Gastroesophageal sphincter (tissue), 4 donors: ENCODE results near the gene GHRL. TPM values are rescaled to one million over a fixed set of nuclear protein-coding genes. Genes with fewer than 3 reads are reported as not detected.

Experiments
- ATAC-seq: fragments of 150-250 bp; one replicate; pipeline ENCODE4 v1.9.1; 2016; ENCODE audit warnings: mild to moderate bottlenecking, moderate library complexity
- H3K27ac ChIP-seq, 4 donors: fragments of 200-600 bp; sonication (generic) in 3 of 4; 1 replicate in 3 of 4; 2 replicates in 1 of 4; pipeline ENCODE4 v1.5.1; 2016 to 2019
- H3K27me3 ChIP-seq: fragments of 200-600 bp; sonication (generic); one replicate; pipeline ENCODE4 v1.5.1; 2019
- H3K36me3 ChIP-seq, 2 donors: fragments of 200-600 bp; sonication (generic); one replicate each; pipeline ENCODE4 v1.5.1; 2019; ENCODE audit warnings: control low read depth in 1 of 2
- H3K4me1 ChIP-seq, 3 donors: fragments of 200-600 bp; sonication (generic); 1 replicate in 2 of 3; 2 replicates in 1 of 3; pipeline ENCODE4 v1.5.1; 2016 to 2019; ENCODE audit warnings: control low read depth in 2 of 3
- H3K4me3 ChIP-seq, 2 donors: fragments of 200-600 bp; sonication (generic); one replicate each; pipeline ENCODE4 v1.5.1; 2019; ENCODE audit warnings: mild to moderate bottlenecking in 1 of 2, moderate library complexity in 1 of 2
- H3K9me3 ChIP-seq, 3 donors: fragments of 200-600 bp; sonication (generic); one replicate each; pipeline ENCODE4 v1.5.1; 2017 to 2019; ENCODE audit warnings: control low read depth in 2 of 3
- EP300 ChIP-seq: sonication (generic); formaldehyde crosslinking; IDR thresholded peaks from one replicate; pipeline ENCODE4 v1.6.1; 2017; ENCODE audit warnings: antibody characterized with exemption, mild to moderate bottlenecking
- POLR2A ChIP-seq, 2 donors: fragments of 450-650 bp; IDR thresholded peaks; one replicate each; pipeline ENCODE4 v1.6.1; 2017; ENCODE audit warnings: antibody characterized with exemption in 2 of 2, mild to moderate bottlenecking in 2 of 2, moderate library complexity in 1 of 2
- POLR2AphosphoS5 ChIP-seq: sonication (generic); formaldehyde crosslinking; IDR thresholded peaks from one replicate; pipeline ENCODE4 v1.6.1; 2017; ENCODE audit warnings: antibody characterized with exemption
- WGBS, 2 donors: methylation state at CpG; one replicate each; pipeline ENCODE4 v1.1.5; 2018; ENCODE audit warnings: low coverage in 1 of 2; 5-methylcytosine and 5-hydroxymethylcytosine counted together
- total RNA-seq, 4 donors: library from RNA; depleted of rRNA; stranded (reverse); fragments of >200 nt; gene quantifications; one replicate each; pipeline ENCODE4 v1.1.0, GENCODE V29; 2016
- TF ChIP-seq, protein P1 (sequence below), 4 experiments: fragments of 200-600 bp in 2 of 4; fragments of 450-650 bp in 2 of 4; sonication (generic) in 1 of 4; IDR thresholded peaks; one replicate each; pipeline ENCODE4 v1.5.1; 2017 to 2019; ENCODE audit warnings: antibody characterized with exemption in 4 of 4, mild to moderate bottlenecking in 2 of 4, moderate library complexity in 2 of 4

GHRL gene
- total RNA-seq, 4 donors from 2014 or later: 0.47 to 3.2 TPM; not detected in 2

DNA sequence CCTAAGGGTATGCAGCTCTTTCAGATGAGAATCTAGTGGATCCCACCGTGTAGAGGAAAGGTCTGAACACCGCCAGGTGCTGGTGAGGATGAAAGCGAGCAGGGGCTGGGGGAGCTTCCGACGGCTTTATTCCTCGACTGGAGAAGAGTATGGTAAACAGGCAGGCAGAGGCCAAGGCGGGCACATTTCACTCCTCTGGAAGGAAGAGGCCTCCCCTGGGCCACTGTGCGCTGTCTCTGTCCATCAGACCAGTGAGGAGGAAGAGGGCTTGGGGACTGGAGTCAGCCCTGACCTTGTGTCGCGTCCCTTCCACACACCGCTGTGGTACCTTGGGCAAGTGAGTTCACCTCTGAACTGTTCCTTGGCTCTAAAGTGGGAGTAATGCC, 4.2 kb downstream of the GHRL start:
- Histone ChIP-seq H3K4me3 (no peak overlapping the region), H3K4me1 (no peaks in the 10 kb centered on the region), H3K36me3 (peaks cover 0 to 66% of the 10 kb centered on the region in 2 donors), H3K9me3 (no peaks in the 10 kb centered on the region), H3K27ac (no peak overlapping the region), H3K27me3 (no peaks in the 10 kb centered on the region)
- no peak for ATAC-seq
- 100% methylated on average over 1 of the region's 11 CpGs; no CpG with 5 or more reads in 1 of the 2 donors for WGBS, 2 donors
- no peak for TF ChIP-seq POLR2AphosphoS5
- no peak for TF ChIP-seq EP300
- TF ChIP-seq, protein P1, sequence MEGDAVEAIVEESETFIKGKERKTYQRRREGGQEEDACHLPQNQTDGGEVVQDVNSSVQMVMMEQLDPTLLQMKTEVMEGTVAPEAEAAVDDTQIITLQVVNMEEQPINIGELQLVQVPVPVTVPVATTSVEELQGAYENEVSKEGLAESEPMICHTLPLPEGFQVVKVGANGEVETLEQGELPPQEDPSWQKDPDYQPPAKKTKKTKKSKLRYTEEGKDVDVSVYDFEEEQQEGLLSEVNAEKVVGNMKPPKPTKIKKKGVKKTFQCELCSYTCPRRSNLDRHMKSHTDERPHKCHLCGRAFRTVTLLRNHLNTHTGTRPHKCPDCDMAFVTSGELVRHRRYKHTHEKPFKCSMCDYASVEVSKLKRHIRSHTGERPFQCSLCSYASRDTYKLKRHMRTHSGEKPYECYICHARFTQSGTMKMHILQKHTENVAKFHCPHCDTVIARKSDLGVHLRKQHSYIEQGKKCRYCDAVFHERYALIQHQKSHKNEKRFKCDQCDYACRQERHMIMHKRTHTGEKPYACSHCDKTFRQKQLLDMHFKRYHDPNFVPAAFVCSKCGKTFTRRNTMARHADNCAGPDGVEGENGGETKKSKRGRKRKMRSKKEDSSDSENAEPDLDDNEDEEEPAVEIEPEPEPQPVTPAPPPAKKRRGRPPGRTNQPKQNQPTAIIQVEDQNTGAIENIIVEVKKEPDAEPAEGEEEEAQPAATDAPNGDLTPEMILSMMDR (IDR thresholded peaks at IDR 0.05): no peak
- no peak for TF ChIP-seq POLR2A (IDR thresholded peaks at IDR 0.05)

DNA sequence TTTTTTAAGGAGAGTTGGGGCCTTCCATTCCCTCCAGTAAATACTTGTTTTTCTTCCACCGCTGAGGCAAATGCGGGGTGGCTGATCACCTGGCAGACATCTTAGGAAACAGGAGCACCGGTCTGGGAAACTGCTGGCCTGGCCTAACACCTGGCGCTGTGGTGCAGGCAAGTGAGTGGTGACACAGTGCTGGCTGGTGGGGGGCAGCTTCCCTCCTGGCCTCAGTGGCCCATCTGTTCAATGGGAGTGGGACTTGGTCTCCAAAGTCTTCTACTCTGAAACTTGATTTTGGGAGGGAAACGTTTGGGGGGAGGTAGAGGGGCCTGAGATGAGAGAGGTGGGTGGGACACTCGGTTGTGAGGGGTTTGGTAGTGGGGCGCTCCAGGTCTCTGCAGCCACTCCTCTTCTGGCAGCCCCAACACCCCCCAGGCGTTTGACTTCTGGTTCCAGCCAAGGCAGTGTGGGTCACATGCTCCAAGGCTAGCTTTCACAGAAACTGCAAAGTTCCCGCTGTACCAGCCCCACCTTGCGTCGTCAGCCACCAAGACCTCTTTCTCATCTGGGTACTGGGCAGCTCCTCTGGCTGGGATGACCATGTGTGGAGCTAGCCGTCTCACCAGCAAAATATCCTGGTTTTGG, 4.7 kb downstream of the GHRL start:
- Histone ChIP-seq H3K27me3 (no peaks in the 10 kb centered on the region), H3K4me1 (no peaks in the 10 kb centered on the region), H3K9me3 (no peaks in the 10 kb centered on the region), H3K36me3 (peaks cover 0 to 69% of the 10 kb centered on the region in 2 donors), H3K27ac (no peak overlapping the region), H3K4me3 (no peak overlapping the region)
- TF ChIP-seq EP300 (no peak), POLR2A (IDR thresholded peaks at IDR 0.05) (no peak), POLR2AphosphoS5 (no peak)
- TF ChIP-seq, protein P1 (IDR thresholded peaks at IDR 0.05): no peak
- ATAC-seq: no peak
- 81 to 82% methylated on average over 4 to 6 of the region's 12 CpGs for WGBS, 2 donors

DNA sequence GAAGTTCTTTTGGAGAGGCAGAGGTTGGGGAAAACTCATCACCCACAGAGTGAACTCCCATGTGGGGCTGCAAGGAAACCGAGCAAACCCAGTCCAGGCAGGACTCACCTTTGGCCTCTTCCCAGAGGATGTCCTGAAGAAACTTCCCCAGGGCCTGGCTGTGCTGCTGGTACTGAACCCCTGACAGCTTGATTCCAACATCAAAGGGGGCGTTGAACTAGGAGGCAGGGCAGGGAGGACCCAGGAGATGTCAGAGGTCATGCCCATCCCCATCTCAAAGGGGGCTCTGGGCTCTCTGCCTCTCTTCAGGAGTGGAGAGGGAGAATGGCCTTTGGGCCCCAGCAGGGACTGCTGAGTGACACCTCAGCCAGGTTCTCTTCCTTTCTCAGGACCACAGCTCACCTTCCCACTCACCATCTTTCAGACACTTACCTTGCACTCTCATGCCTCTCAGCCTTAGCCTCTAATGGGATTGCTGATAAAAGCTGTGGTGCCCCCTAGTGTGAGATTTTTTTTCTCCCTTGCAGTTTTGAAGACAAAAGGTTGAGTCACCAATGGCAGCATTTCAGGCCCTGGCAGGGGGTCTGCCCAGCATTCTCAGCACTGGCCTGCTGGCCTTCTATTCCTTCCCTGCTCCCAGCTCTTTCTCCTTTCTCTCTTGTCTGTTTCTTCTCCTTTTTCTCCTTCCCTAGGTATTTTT, 6.0 kb downstream of the GHRL start:
- 40% methylated on average over 1 of the region's 2 CpGs; no CpG with 5 or more reads in 1 of the 2 donors for WGBS, 2 donors
- Histone ChIP-seq H3K27me3 (no peaks in the 10 kb centered on the region), H3K9me3 (no peaks in the 10 kb centered on the region), H3K36me3 (peaks cover 0 to 68% of the 10 kb centered on the region in 2 donors), H3K4me1 (no peaks in the 10 kb centered on the region), H3K4me3 (no peak overlapping the region), H3K27ac (no peak overlapping the region)
- TF ChIP-seq POLR2A (IDR thresholded peaks at IDR 0.05): no peak
- no peak for TF ChIP-seq POLR2AphosphoS5
- TF ChIP-seq, protein P1 (IDR thresholded peaks at IDR 0.05): peak in 2 of 4 experiments; percentile 20 to 41
- TF ChIP-seq EP300: no peak
- ATAC-seq: no peak

DNA sequence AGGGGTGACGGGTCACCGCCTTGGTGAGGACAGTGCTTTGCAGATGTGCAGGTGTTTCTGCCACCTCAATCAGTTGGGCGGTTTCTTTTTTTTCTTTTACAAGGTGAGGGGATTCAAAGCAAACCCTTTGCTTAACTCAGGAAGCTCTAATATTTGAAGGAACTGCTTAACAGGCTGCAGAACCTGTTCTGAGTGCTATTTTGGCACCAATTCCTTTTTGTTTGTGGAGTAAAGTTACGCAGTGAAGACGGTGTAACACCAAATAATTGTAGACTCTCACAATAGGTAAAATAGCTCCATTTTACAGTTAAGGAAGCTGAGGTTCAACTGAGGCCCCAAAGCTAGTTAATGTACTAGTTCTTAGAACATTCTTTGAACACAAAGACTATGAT, 6.6 kb downstream of the GHRL start:
- no peak overlapping the region for H3K4me3 ChIP-seq
- no peaks in the 10 kb centered on the region for H3K9me3 ChIP-seq
- H3K36me3 ChIP-seq: peaks cover 0 to 68% of the 10 kb centered on the region in 2 donors
- no peaks in the 10 kb centered on the region for H3K4me1 ChIP-seq
- WGBS, 2 donors: 71% methylated on average over 2 to 4 of the region's 5 CpGs
- no peaks in the 10 kb centered on the region for H3K27me3 ChIP-seq
- H3K27ac ChIP-seq: no peak overlapping the region
- no peak for TF ChIP-seq EP300
- TF ChIP-seq, protein P1 (IDR thresholded peaks at IDR 0.05): no peak
- TF ChIP-seq POLR2AphosphoS5: no peak
- TF ChIP-seq POLR2A (IDR thresholded peaks at IDR 0.05): no peak
- no peak for ATAC-seq
